ENCODE measurements around the gene GYG2. TPM values are rescaled to one million over a fixed set of nuclear protein-coding genes. Genes with fewer than 3 reads are reported as not detected.

Gene GYG2
- total RNA-seq, 1 experiment from 2014 or later: 47.6 TPM

GRCh38 chrX:2888309-2888708, 59.6 kb downstream of the GYG2 start:
- CTCF ChIA-PET: no interaction called here
- POLR2A ChIA-PET: no interaction called here
- Mint-ChIP-seq H3K36me3 (peaks cover 6% of the 10 kb centered on the region; the same call in 1 of the 2 replicates), H3K4me3 (no peak overlapping the region), H3K9me3 (no peaks in the 10 kb centered on the region), H3K27ac (peak overlapping the region; percentile 87; the same call in 1 of the 2 replicates), H3K27me3 (ENCODE audit: low read depth) (no peaks in the 10 kb centered on the region), H3K4me1 (peaks cover 35% of the 10 kb centered on the region)
- TF ChIP-seq ZMAT4 (CRISPR knock-in tag; IDR thresholded peaks at IDR 0.05) (no peak), ARID4B (CRISPR knock-in tag; IDR thresholded peaks at IDR 0.05; ENCODE audit: borderline replicate concordance) (no peak)
- TF ChIP-seq, protein P1, sequence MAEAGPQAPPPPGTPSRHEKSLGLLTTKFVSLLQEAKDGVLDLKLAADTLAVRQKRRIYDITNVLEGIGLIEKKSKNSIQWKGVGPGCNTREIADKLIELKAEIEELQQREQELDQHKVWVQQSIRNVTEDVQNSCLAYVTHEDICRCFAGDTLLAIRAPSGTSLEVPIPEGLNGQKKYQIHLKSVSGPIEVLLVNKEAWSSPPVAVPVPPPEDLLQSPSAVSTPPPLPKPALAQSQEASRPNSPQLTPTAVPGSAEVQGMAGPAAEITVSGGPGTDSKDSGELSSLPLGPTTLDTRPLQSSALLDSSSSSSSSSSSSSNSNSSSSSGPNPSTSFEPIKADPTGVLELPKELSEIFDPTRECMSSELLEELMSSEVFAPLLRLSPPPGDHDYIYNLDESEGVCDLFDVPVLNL (CRISPR knock-in tag; IDR thresholded peaks at IDR 0.05; ENCODE audit: borderline replicate concordance, low read depth): no peak
- TF ChIP-seq, protein P2, sequence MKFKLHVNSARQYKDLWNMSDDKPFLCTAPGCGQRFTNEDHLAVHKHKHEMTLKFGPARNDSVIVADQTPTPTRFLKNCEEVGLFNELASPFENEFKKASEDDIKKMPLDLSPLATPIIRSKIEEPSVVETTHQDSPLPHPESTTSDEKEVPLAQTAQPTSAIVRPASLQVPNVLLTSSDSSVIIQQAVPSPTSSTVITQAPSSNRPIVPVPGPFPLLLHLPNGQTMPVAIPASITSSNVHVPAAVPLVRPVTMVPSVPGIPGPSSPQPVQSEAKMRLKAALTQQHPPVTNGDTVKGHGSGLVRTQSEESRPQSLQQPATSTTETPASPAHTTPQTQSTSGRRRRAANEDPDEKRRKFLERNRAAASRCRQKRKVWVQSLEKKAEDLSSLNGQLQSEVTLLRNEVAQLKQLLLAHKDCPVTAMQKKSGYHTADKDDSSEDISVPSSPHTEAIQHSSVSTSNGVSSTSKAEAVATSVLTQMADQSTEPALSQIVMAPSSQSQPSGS (CRISPR knock-in tag; IDR thresholded peaks at IDR 0.05; ENCODE audit: borderline replicate concordance, low read depth): no peak
- ATAC-seq (no peak), DNase-seq (ENCODE audit: low spot score) (no peak)

DNA sequence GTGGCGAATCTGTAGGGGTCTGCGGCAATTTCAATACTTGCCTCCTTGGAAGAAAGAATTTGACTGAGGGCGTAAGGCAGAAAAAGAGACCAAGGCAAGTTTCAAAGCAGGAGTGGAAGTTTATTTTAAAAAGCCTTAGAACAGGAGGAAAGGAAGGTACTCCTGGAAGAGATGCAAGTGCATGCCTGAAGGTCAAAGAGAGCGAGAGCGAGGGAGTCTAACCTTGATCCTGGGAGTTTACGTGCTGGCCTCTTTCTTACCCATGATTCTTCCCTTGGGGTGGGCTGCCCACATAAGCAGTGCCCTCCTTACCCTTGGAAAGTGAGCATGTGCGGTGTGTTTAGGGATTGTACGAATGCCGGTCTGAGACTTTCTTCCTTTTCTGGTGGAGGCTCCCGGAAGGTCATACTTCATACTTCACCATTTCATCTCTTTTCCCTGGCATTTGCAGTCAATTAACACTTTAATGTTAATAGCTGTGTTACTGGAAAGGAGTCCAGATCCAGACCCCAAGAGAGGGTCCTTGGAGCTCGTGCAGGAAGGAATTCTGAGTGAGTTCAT, 60.4 kb downstream of the GYG2 start:
- no peaks in the 10 kb centered on the region for H3K9me3 Mint-ChIP-seq
- no peak overlapping the region for H3K4me3 Mint-ChIP-seq
- DNase-seq (ENCODE audit: low spot score): no peak
- H3K27me3 Mint-ChIP-seq (ENCODE audit: low read depth): no peaks in the 10 kb centered on the region
- H3K27ac Mint-ChIP-seq: peak overlapping the region; percentile 87
- POLR2A ChIA-PET: no interaction called here
- CTCF ChIA-PET: no interaction called here
- peaks cover 35% of the 10 kb centered on the region for H3K4me1 Mint-ChIP-seq
- no peak for ATAC-seq
- peaks cover 5% of the 10 kb centered on the region; the same call in 1 of the 2 replicates for H3K36me3 Mint-ChIP-seq
- TF ChIP-seq ZNF219 (CRISPR knock-in tag; IDR thresholded peaks at IDR 0.05; ENCODE audit: borderline replicate concordance): no peak
- TF ChIP-seq NR1H2 (CRISPR knock-in tag; IDR thresholded peaks at IDR 0.05): no peak
- TF ChIP-seq TCF7 (CRISPR knock-in tag; IDR thresholded peaks at IDR 0.05; ENCODE audit: low read depth): no peak
- no peak for TF ChIP-seq AFF4 (CRISPR knock-in tag; IDR thresholded peaks at IDR 0.05; ENCODE audit: borderline replicate concordance)
- TF ChIP-seq NR2C2 (CRISPR knock-in tag; IDR thresholded peaks at IDR 0.05): no peak
- no peak for TF ChIP-seq CREM (CRISPR knock-in tag; IDR thresholded peaks at IDR 0.05)
- TF ChIP-seq, protein P3, sequence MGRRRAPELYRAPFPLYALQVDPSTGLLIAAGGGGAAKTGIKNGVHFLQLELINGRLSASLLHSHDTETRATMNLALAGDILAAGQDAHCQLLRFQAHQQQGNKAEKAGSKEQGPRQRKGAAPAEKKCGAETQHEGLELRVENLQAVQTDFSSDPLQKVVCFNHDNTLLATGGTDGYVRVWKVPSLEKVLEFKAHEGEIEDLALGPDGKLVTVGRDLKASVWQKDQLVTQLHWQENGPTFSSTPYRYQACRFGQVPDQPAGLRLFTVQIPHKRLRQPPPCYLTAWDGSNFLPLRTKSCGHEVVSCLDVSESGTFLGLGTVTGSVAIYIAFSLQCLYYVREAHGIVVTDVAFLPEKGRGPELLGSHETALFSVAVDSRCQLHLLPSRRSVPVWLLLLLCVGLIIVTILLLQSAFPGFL (CRISPR knock-in tag; IDR thresholded peaks at IDR 0.05; ENCODE audit: borderline replicate concordance): no peak
- no peak for TF ChIP-seq FOXK1 (CRISPR knock-in tag; IDR thresholded peaks at IDR 0.05)
- no peak for TF ChIP-seq SMAD4 (CRISPR knock-in tag; IDR thresholded peaks at IDR 0.05)
- TF ChIP-seq, protein P4, sequence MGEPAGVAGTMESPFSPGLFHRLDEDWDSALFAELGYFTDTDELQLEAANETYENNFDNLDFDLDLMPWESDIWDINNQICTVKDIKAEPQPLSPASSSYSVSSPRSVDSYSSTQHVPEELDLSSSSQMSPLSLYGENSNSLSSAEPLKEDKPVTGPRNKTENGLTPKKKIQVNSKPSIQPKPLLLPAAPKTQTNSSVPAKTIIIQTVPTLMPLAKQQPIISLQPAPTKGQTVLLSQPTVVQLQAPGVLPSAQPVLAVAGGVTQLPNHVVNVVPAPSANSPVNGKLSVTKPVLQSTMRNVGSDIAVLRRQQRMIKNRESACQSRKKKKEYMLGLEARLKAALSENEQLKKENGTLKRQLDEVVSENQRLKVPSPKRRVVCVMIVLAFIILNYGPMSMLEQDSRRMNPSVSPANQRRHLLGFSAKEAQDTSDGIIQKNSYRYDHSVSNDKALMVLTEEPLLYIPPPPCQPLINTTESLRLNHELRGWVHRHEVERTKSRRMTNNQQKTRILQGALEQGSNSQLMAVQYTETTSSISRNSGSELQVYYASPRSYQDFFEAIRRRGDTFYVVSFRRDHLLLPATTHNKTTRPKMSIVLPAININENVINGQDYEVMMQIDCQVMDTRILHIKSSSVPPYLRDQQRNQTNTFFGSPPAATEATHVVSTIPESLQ (CRISPR knock-in tag; IDR thresholded peaks at IDR 0.05): no peak
- no peak for TF ChIP-seq ATF3 (CRISPR knock-in tag; conservative IDR thresholded peaks at IDR 0.05)
- TF ChIP-seq ZBTB43 (CRISPR knock-in tag; IDR thresholded peaks at IDR 0.05): no peak
- no peak for TF ChIP-seq SOX15 (CRISPR knock-in tag; IDR thresholded peaks at IDR 0.05)
